Activated CD8-positive, alpha-beta memory T cell treated with anti-CD3 and anti-CD28 coated beads, Interleukin-2, amount 50 U/mL, for 1 hour (primary cell): Measurements from ENCODE around the gene PDCD10.

Experiments used
- DNase-seq: peaks from one replicate; pipeline ENCODE4 v3.0.0-alpha.2; 2020; ENCODE audit errors: extremely low read depth

Gene PDCD10

DNA sequence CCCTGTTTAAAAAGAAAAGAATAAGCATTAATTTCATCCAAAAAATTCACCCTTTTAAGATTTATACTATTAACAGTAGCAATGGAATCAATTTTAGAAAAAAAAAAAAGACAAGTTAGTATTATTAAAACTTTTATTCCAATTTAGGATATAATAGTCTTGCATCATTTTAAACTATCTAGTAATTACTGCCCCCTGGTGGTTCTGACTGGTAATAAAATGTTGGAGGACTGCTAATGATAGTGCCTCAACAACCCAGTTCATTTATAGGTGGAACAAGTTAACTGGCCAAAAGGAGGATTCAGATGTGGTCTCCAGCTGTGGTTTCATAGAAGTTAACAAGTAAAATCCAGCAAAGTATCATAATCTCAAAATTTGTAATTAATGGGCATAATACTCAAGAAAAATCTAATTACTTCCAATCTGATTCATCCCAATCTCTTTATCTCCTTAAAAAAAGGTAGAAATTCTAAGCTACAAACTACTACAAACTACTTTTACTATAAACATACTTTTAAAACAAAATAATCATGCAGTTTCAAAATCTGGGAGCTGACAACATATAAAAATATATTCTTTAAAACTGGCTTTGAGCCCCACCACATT lies 50.2 kb downstream of the PDCD10 start:
- DNase-seq, result no peak

DNA sequence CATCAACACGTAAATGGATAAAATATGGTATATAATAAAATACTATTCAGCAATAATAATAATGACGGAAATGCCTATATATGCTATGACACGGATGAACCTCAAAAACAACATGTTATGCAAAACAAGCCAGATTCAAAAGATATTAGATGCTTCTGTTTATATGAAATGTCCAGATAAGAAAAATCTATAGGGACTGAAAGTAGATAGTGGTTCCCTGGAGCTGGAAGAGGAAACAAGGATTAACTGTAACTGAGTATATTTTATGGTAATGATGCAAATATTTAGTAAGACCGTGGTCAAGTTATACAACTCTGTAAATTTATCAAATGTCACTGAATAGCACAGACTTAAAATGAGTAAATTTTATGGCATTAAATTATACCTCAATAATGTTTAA lies 55.2 kb downstream of the PDCD10 start:
- DNase-seq, result no peak

- no peak for DNase-seq
These were observed 58.8 kb downstream of the PDCD10 start for GRCh38 chr3:167675848-167676247.

DNA sequence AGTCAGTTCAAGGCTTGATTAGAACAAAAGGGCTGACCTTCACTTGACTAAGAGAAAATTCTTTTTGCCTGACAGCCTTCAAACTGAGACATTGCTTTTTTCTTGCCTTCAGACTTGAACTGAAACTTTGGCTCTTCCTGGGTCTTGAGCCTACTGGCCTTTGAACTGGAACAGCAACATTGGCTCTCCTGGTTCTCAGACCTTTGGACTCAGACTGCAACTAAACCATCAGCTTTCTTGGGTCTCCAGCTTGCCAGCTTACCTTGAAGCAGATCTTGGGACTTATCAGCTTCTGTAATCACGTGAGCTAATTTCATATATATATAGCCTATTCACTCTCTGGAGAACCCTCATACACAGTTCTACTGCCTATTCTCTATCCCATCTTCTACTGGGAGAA lies 61.5 kb downstream of the PDCD10 start:
- DNase-seq, result no peak

DNA sequence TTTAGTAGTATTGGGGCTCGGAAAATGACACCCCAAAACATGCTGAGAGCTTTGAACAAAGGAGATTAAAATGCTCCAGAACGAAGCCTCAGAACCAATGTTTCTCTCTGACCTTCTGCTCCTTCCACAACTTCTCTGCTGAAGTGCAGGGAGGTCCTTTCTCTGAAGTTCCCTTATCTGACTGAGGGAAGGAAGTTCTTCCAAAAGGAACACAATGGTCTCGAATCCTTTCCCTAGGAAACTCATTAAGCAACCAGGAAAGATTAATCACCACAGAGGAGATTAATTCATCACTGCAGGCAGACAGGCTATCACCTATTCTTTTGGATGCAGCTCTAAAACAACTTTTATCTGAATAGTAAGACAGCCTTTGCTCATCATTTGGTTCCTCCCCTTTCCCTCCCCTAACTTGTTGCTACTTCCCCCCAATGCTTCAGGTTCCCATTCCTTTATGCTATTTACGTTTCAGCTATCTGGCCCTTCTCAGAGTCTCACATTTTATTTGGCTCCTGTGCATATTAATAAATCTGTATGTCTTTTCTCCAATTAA lies 62.7 kb downstream of the PDCD10 start:
- no peak for DNase-seq

DNA sequence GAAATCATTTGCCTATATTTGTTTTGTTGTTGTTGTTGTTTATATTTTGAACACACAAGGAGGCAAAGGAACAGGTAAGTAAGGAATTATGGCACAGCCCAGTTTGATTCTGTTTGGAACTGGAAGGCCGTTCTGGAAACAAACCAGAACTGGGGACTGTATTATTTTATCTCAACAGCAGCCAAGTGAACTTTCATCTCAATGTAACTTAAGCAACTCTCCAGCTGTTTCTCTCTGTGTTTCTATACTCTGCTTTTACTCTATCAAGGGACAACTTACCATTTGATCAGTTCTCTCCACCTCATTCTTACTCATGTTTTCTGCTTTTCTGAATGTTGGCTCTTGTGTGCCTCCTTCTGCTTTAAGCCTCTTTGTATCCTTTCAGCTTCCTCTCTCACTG lies 65.0 kb downstream of the PDCD10 start:
- DNase-seq, result no peak

GRCh38 chr3:167668651-167669050 lies 66.0 kb downstream of the PDCD10 start:
- DNase-seq, result no peak

DNA sequence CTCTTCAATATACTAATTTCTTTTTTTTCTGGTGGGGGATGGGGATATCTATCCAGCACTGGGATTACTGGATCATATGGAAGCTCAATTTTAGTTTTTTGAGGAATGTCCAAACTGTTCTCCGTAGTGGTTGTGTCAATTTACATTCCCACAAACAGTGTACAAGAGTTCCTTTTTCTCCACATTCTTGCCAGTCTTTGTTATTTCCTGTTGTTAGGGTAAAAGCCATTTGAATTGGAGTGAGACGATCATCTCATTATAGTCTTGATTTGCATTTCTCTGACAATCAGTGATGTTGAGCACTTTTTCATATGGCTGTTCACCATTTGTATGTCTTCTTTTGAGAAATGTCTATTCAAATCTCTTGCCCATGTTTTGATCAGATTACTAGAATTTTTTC lies 68.1 kb downstream of the PDCD10 start:
- DNase-seq, result no peak

DNA sequence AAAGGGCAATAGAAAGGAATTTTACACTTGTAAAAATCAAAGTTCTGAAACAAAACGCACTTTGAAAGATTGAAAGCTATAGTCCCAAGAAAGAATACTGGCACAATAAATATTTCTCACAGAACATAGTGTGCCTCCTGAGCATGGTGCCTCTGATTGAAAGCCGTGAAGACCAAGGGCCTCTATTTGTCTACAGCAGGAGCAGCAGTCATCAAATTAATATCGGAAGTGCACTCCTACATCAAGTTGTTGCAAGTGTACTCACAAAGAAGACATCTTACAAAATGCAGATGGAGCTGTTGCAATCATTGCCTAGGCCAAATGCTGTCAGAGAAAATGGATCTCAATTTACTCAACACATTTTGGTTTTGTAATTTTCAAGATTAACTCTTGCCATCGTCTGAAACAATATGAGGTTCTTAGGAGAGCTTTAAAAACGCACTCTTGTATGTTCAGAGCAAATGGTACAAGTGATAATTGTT lies 71.7 kb downstream of the PDCD10 start:
- DNase-seq, result no peak

- no peak for DNase-seq
These were observed 76.9 kb downstream of the PDCD10 start for GRCh38 chr3:167657684-167658225.

- no peak for DNase-seq
These were observed 77.9 kb downstream of the PDCD10 start for GRCh38 chr3:167656821-167657220.

DNA sequence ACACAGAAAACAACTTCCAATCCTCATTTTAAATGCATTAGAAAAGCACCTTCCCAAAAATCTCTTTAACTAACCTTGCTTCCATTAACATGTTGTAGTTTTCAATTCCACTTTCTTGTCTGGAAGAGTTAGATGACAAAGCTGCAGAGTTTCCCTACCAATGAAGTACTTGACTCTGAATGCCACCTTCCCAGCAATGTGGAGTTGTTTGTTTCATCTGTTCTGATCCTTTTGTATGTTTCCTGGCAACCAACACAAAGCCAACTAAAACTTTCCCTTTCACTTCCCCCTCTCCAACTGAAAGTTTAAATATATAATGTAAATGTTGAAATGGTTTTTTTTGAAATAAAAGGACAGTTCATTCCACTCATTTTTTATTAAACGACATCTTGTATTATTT lies 80.9 kb downstream of the PDCD10 start, which contains the start of gene WDR49:
Gene WDR49, minus strand, starts transcription at position 183 of the 400 bp plus-strand sequence. CDS start 517 bp downstream, outside the sequence.
- DNase-seq, result no peak

GRCh38 chr3:167653155-167653554 lies 81.5 kb downstream of the PDCD10 start:
- no peak for DNase-seq

DNA sequence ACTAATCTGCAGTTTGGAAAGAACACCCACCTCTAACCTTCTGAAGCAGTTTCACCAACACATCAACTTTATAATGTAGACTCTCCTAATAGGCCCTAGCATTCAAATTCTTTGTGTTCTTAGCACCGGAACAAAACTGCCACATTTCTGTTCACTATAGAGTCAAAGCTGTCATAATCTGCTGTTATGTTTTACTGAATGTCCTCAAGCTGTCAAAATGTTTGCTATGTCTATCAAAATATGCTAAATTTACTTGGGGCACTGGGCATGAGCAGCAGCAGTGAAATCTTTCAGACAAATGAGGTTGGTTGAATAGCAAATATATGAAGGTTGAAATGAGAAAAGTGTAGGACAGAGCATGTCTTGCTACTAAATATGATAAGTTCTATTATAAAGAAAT lies 82.9 kb downstream of the PDCD10 start:
- no peak for DNase-seq

DNA sequence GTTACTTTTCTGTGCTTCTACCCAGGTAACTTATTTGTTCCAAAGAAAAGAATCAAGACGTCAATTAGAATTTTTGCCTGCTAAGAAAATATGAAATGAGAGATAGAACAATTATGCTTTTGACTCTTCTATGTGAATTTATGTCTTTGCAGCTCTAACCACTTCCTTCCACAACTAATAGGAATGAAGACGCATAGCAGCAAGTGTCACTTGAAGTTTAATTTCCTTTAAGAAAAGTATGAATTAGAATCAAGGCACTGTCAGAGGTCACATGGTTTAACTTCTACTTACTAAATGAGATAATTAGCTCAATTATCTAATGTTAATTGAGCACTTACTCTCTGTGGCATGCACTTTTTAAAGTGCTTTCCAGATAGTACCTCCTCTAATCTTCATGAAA lies 84.2 kb downstream of the PDCD10 start:
- DNase-seq, result no peak

GRCh38 chr3:167649746-167650145 lies 84.9 kb downstream of the PDCD10 start:
- DNase-seq, result no peak

GRCh38 chr3:167644611-167645010 lies 90.1 kb downstream of the PDCD10 start:
- DNase-seq, result no peak
